Measurements from ENCODE around the gene CSRP3. TPM values are rescaled to one million over a fixed set of nuclear protein-coding genes. Genes with fewer than 3 reads are reported as not detected.

CSRP3 gene
- total and polyA plus RNA-seq, 2 donors (not counting 1 experiment from before 2014, with no cell fraction given) = not detected

DNA sequence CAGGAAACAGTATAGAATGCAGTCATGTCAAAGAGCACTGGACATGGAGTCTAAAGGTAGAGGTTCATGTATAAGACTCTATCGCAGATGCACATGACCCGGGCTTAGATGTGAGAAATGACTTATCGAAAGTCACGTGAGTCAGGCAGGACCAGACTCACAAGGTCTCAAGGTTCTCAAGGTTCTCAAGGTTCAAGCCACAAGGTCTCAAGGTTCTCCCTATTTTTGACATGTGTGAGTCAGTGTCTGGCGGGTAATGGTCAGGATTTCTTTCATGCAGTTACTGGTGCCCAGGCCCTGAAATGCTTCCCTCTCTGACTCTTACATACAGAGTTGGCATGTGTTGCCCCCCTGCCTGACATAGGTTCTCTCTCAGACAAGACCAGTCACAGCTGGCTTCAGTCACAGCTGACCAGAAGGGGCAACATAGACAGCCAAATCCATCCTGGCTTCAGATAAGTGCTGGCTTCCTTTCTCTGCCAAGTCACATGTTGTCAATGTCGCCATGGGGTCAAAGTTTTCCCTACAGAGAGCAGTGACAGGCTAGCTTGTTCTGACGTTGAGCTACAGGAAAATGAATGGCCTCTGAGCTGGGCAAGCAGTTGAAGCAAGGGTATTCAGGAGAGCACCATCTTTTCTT, 10.1 kb downstream of the CSRP3 start:
- no peak overlapping the region for H3K4me2 ChIP-seq (ENCODE audit: extremely low read depth, insufficient read depth, low read length)
- no peak overlapping the region for H3K27ac ChIP-seq (ENCODE audit: insufficient read depth, low read length)
- no peaks in the 10 kb centered on the region for H3K9me3 ChIP-seq (ENCODE audit: control insufficient read depth, insufficient read depth, low read depth, low read length)
- no peak overlapping the region for H2AFZ ChIP-seq (ENCODE audit: low read length)
- no peaks in the 10 kb centered on the region for H3K27me3 ChIP-seq (ENCODE audit: control insufficient read depth, insufficient read depth, low read length)
- H3K4me3 ChIP-seq (replicated peaks in 1 of 4; ENCODE audit: control extremely low read depth in 1 of 4, insufficient read depth in 1 of 4, low read depth in 3 of 4, low read length in 4 of 4) = no peak overlapping the region
- no peaks in the 10 kb centered on the region for H3K36me3 ChIP-seq (ENCODE audit: control insufficient read depth, insufficient read depth, low read length)
- H3K79me2 ChIP-seq (ENCODE audit: control insufficient read depth, insufficient read depth, low read length) = no peaks in the 10 kb centered on the region
- TF ChIP-seq, protein P1, sequence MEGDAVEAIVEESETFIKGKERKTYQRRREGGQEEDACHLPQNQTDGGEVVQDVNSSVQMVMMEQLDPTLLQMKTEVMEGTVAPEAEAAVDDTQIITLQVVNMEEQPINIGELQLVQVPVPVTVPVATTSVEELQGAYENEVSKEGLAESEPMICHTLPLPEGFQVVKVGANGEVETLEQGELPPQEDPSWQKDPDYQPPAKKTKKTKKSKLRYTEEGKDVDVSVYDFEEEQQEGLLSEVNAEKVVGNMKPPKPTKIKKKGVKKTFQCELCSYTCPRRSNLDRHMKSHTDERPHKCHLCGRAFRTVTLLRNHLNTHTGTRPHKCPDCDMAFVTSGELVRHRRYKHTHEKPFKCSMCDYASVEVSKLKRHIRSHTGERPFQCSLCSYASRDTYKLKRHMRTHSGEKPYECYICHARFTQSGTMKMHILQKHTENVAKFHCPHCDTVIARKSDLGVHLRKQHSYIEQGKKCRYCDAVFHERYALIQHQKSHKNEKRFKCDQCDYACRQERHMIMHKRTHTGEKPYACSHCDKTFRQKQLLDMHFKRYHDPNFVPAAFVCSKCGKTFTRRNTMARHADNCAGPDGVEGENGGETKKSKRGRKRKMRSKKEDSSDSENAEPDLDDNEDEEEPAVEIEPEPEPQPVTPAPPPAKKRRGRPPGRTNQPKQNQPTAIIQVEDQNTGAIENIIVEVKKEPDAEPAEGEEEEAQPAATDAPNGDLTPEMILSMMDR (conservative IDR thresholded peaks at IDR 0.05 in 1 of 2, IDR thresholded peaks at IDR 0.05 in 1 of 2; ENCODE audit: low read depth in 1 of 2, low read length in 2 of 2) = no peak
- no peak for TF ChIP-seq EZH2 (IDR thresholded peaks at IDR 0.05; ENCODE audit: low read length, missing control alignments)
- no peaks in the 10 kb centered on the region for H4K20me1 ChIP-seq (ENCODE audit: control insufficient read depth, extremely low read depth, insufficient read depth, low read length)
- no peak for DNase-seq (ENCODE audit: low read depth in 2 of 2)
- no peak overlapping the region for H3K9ac ChIP-seq (ENCODE audit: insufficient read depth, low read length)
- H3K4me1 ChIP-seq (ENCODE audit: control insufficient read depth, extremely low read depth, insufficient read depth, low read length) = no peaks in the 10 kb centered on the region

- no peak overlapping the region for H3K4me3 ChIP-seq (replicated peaks in 1 of 4; ENCODE audit: control extremely low read depth in 1 of 4, insufficient read depth in 1 of 4, low read depth in 3 of 4, low read length in 4 of 4)
- TF ChIP-seq, protein P1 (conservative IDR thresholded peaks at IDR 0.05 in 1 of 2, IDR thresholded peaks at IDR 0.05 in 1 of 2; ENCODE audit: low read depth in 1 of 2, low read length in 2 of 2) = no peak
- no peak for TF ChIP-seq EZH2 (IDR thresholded peaks at IDR 0.05; ENCODE audit: low read length, missing control alignments)
- H3K9me3 ChIP-seq (ENCODE audit: control insufficient read depth, insufficient read depth, low read depth, low read length) = no peaks in the 10 kb centered on the region
- no peaks in the 10 kb centered on the region for H3K27me3 ChIP-seq (ENCODE audit: control insufficient read depth, insufficient read depth, low read length)
- H4K20me1 ChIP-seq (ENCODE audit: control insufficient read depth, extremely low read depth, insufficient read depth, low read length) = no peaks in the 10 kb centered on the region
- no peak overlapping the region for H2AFZ ChIP-seq (ENCODE audit: low read length)
- no peaks in the 10 kb centered on the region for H3K4me1 ChIP-seq (ENCODE audit: control insufficient read depth, extremely low read depth, insufficient read depth, low read length)
- no peak overlapping the region for H3K9ac ChIP-seq (ENCODE audit: insufficient read depth, low read length)
- no peak overlapping the region for H3K27ac ChIP-seq (ENCODE audit: insufficient read depth, low read length)
- H3K4me2 ChIP-seq (ENCODE audit: extremely low read depth, insufficient read depth, low read length) = no peak overlapping the region
- no peaks in the 10 kb centered on the region for H3K79me2 ChIP-seq (ENCODE audit: control insufficient read depth, insufficient read depth, low read length)
- H3K36me3 ChIP-seq (ENCODE audit: control insufficient read depth, insufficient read depth, low read length) = no peaks in the 10 kb centered on the region
- peak in 1 of 2 donors; percentile 19 for DNase-seq (ENCODE audit: low read depth in 2 of 2)
Measured at GRCh38 chr11:19187833-19188258, 13.9 kb downstream of the CSRP3 start.

DNA sequence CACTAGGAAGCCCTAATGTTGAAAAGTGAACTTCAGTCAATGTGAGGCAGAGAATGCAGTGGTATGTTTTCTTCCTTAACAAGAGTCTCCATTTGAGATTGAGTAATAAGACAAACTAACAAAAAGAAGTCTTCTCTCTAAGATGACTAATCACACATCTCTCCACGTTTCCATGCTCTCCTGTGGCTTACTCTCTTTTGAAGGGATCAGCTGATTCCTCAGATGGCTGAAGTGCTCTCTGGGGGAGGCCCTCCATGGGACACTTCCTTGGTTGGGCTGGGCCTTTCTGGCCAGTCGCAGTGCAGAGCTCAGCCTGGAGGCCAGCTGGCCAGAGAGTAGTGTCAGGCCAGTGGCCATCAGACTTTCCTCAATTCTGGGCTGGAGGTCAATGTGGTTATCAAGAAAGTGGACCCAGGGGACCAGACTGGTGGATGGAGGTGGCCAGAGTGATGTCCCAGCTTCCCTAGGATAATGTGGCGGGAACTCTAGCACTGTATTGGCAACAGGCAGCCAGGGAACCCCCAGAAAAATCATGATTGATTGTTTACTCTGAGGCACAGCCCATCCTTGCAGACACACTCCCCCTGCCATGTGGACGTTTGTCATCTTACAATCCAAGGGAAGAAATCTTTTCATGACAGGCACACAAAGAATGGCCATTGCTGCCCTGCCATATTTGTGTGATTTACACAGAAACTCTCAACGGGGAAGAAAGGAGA, 14.5 kb downstream of the CSRP3 start:
- Histone ChIP-seq H3K36me3 (ENCODE audit: control insufficient read depth, insufficient read depth, low read length) (no peaks in the 10 kb centered on the region), H3K79me2 (ENCODE audit: control insufficient read depth, insufficient read depth, low read length) (no peaks in the 10 kb centered on the region), H4K20me1 (ENCODE audit: control insufficient read depth, extremely low read depth, insufficient read depth, low read length) (no peaks in the 10 kb centered on the region), H3K27ac (ENCODE audit: insufficient read depth, low read length) (no peak overlapping the region), H3K9ac (ENCODE audit: insufficient read depth, low read length) (no peak overlapping the region), H3K27me3 (ENCODE audit: control insufficient read depth, insufficient read depth, low read length) (no peaks in the 10 kb centered on the region), H3K9me3 (ENCODE audit: control insufficient read depth, insufficient read depth, low read depth, low read length) (no peaks in the 10 kb centered on the region), H3K4me2 (ENCODE audit: extremely low read depth, insufficient read depth, low read length) (no peak overlapping the region), H3K4me3 (replicated peaks in 1 of 4; ENCODE audit: control extremely low read depth in 1 of 4, insufficient read depth in 1 of 4, low read depth in 3 of 4, low read length in 4 of 4) (no peak overlapping the region), H3K4me1 (ENCODE audit: control insufficient read depth, extremely low read depth, insufficient read depth, low read length) (no peaks in the 10 kb centered on the region), H2AFZ (ENCODE audit: low read length) (no peak overlapping the region)
- TF ChIP-seq, protein P1 (conservative IDR thresholded peaks at IDR 0.05 in 1 of 2, IDR thresholded peaks at IDR 0.05 in 1 of 2; ENCODE audit: low read depth in 1 of 2, low read length in 2 of 2) = no peak
- no peak for TF ChIP-seq EZH2 (IDR thresholded peaks at IDR 0.05; ENCODE audit: low read length, missing control alignments)
- peak in 1 of 2 donors; percentile 41 for DNase-seq (ENCODE audit: low read depth in 2 of 2)

Measured in fibroblast of lung (primary cell).